22Rv1 (cell line): Measurements from ENCODE around the gene SLC25A44.

Source experiments
- ZFX ChIP-seq: fragments of 450-650 bp; IDR thresholded peaks from 2 replicates; pipeline ENCODE4 v1.6.1; 2017; ENCODE audit warnings: antibody characterized with exemption, borderline replicate concordance
- TF ChIP-seq, protein P1 (sequence below): fragments of 450-650 bp; IDR thresholded peaks from 2 replicates; pipeline ENCODE4 v1.5.1; 2017; ENCODE audit warnings: mild to moderate bottlenecking

DNA sequence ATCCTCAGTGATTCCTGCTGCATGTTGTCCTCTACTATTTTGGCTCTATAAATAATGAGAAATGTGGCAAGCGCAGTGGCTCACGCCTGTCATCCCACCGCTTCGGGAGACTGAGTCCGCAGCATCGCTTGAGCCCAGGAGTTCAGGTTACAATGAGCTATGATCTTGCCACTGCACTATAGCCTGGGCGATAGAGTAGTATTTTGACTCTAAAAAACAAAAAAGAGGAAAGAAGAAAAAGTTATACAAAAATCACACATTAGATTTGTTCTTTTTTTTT, 756 bp upstream of the SLC25A44 start:
- TF ChIP-seq, protein P1, sequence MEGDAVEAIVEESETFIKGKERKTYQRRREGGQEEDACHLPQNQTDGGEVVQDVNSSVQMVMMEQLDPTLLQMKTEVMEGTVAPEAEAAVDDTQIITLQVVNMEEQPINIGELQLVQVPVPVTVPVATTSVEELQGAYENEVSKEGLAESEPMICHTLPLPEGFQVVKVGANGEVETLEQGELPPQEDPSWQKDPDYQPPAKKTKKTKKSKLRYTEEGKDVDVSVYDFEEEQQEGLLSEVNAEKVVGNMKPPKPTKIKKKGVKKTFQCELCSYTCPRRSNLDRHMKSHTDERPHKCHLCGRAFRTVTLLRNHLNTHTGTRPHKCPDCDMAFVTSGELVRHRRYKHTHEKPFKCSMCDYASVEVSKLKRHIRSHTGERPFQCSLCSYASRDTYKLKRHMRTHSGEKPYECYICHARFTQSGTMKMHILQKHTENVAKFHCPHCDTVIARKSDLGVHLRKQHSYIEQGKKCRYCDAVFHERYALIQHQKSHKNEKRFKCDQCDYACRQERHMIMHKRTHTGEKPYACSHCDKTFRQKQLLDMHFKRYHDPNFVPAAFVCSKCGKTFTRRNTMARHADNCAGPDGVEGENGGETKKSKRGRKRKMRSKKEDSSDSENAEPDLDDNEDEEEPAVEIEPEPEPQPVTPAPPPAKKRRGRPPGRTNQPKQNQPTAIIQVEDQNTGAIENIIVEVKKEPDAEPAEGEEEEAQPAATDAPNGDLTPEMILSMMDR: no peak
- TF ChIP-seq ZFX: no peak
